ENCODE measurements around the gene KLHL15.
"Not testable (repeated sequence)": the region's sequence is repeated elsewhere in the genome, so short reads cannot be mapped to it uniquely, and the experiment has no call there.

KLHL15 gene, protein sequence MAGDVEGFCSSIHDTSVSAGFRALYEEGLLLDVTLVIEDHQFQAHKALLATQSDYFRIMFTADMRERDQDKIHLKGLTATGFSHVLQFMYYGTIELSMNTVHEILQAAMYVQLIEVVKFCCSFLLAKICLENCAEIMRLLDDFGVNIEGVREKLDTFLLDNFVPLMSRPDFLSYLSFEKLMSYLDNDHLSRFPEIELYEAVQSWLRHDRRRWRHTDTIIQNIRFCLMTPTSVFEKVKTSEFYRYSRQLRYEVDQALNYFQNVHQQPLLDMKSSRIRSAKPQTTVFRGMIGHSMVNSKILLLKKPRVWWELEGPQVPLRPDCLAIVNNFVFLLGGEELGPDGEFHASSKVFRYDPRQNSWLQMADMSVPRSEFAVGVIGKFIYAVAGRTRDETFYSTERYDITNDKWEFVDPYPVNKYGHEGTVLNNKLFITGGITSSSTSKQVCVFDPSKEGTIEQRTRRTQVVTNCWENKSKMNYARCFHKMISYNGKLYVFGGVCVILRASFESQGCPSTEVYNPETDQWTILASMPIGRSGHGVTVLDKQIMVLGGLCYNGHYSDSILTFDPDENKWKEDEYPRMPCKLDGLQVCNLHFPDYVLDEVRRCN

GRCh38 chrX:24027086-24027485, at the start of gene KLHL15:
Gene KLHL15 (minus strand): TSS chrX:24027186. CDS start chrX:24006693, 20,493 bp downstream.
- no peak for DNase-seq

GRCh38 chrX:24069877-24070276, 42.9 kb upstream of the KLHL15 start:
- no peak for DNase-seq

DNA sequence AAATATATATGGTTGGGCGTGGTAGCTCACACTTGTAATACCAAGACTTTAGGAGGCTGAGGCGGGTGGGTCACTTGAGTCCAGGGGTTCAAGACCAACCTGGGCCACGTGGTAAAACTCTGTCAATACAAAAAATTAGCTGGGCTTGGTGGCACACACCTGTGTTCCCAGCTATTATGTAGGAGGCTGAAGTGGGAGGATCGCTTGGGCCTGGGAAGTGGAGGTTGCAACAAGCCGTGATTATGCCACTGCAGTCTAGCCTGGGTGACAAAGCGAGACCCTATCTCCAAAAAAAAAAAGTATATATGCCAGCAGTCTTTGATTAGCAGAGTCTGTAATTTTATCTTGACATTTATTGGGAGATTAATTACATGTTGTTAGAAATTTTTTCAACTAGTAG, 36.5 kb upstream of the KLHL15 start:
- DNase-seq, result no peak

- no peak for DNase-seq
Measured at GRCh38 chrX:24055043-24055356, 28.0 kb upstream of the KLHL15 start.

DNA sequence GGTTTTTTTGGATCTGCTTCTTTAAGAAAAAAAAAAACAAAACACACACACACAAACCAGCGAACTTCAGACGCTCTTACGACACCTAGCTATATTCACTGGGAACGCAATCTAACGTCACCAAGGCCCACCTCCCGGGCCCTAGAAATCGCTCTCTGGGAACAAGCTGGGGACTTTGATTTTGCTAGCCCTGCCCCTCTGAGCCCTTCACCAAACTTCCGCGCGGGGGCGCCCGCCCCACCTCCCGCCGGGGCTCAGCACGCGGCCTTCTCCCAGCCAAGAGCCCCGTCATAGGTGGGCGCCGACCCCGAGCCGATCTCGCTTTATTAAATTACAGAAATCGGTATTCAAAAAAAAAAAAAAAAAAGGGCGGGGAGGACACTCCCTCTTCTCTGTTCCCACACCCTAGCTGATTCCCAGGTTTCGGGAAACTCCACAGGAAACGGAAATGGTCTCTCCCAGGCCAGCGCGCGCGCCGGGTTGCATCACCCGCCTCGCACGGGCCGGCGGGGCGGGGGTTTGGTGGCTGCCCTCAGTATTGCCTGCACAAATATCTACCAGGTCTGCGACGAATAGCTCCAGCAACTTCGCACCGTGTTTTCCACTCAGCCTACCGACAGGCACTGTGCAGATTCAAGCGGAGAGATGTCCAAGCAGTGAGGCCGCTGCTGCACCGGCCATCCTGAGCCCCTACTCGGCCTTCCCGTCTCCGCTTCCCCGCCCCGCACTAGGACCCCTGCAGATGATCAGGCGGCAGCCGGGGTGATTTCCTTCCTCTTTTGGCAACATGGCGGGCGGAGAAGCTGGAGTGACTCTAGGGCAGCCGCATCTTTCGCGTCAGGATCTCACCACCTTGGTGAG, 27.4 kb upstream of the KLHL15 start, which contains the start of gene EIF2S3:
Gene EIF2S3, plus strand, starts transcription at position 775 of the 861 bp plus-strand sequence. Its CDS starts 13 bp downstream, at position 788.
- DNase-seq, result peak; percentile 90

DNA sequence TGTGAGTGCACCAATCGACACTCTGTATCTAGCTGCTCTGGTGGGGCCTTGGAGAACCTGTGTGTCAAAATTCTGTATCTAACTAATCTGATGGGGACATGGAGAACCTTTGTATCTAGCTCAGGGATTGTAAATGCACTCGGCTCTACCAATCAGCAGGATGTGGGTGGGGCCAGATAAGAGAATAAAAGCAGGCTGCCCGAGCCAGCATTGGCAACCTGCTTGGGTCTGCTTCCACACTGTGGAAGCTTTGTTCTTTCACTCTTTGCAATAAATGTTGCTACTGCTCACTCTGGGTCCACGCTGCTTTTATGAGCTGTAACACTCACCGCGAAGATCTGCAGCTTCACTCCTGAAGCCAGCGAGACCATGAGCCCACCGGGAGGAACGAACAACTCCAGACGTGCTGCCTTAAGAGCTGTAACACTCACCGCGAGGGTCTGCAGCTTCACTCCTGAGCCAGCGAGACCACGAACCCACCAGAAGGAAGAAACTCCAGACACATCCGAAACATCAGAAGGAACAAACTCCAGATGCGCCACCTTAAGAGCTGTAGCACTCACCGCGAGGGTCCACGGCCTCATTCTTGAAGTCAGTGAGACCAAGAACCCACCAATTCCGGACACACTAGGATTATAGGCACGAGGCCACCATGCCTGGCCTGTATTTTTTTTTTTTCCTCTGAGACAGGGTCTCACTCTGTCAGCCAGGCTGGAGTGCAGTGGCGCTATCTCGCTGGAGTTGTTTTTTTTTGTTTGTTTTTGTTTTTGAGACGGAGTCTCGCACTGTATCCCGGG, 23.7 kb upstream of the KLHL15 start:
- DNase-seq, result not testable (repeated sequence)

DNA sequence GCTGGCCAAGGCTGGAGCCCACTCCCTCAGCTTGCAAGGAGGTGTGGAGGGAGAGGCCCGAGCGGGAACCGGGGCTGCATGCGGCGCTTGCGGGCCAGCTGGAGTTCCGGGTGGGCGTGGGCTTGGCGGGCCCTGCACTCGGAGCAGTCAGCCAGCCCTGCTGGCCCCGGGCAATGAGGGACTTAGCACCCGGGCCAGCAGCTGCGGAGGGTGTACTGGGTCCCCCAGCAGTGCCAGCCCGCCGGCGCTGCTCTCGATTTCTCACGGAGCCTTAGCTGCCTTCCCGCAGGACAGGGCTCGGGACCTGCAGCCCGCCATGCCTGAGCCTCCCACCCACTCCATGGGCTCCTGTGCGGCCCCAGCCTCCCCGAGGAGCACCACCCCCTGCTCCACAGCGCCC, 22.7 kb upstream of the KLHL15 start:
- DNase-seq, result not testable (repeated sequence)

DNA sequence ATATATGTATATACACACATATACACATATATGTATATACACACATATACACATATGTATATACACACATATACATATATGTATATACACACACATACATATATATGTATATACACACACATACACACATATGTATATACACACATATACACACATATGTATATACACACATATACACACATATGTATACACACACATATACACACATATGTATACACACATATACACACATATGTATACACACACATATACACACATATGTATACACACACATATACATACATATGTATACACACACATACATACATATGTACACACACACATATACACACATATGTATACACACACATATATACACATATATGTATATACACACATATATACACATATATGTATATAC, 19.1 kb upstream of the KLHL15 start:
- DNase-seq, result not testable (repeated sequence)

DNA sequence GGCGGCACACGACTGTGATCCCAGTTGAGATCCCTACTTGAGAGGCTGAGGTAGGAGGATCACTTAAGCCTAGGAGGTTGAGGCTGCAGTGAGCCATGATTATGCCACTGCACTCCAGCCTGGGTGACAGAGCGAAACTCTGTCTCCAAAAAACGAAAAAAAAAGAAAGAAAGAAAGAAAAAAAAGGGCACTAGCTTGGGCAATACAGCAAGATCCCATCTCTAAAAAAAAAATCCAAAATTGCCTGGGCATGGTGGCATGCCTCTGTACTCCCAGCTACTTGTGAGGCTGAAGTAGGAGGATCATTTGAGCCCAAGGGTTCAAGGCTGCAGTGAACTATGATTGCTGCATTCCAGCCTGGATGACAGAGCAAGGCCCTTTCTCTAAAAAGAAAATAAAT, 10.7 kb upstream of the KLHL15 start:
- no peak for DNase-seq

DNA sequence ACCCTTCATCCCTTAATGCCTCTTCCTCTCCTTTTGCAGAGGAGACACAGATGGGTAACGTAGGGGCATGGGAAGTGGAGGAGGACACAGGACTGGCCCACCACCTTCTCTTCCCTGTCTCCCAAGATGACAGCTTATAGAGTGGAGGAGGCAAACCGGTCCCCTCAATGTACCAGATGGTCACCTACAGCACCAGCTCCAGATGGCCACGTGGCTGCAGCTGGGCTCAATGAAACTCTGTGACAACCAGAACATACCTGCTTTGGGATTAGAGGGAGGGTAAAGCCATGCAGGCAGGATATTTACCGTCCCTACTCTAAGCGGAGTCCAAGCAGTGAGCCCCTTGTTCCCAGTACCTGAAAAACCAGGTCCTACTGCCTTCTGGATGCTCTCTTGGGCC, 7.5 kb upstream of the KLHL15 start:
- DNase-seq, result no peak

- DNase-seq, result no peak
Measured at GRCh38 chrX:24030597-24030996, 3.6 kb upstream of the KLHL15 start.

- DNase-seq, result no peak
Measured at GRCh38 chrX:24027985-24028384, 999 bp upstream of the KLHL15 start.

DNA sequence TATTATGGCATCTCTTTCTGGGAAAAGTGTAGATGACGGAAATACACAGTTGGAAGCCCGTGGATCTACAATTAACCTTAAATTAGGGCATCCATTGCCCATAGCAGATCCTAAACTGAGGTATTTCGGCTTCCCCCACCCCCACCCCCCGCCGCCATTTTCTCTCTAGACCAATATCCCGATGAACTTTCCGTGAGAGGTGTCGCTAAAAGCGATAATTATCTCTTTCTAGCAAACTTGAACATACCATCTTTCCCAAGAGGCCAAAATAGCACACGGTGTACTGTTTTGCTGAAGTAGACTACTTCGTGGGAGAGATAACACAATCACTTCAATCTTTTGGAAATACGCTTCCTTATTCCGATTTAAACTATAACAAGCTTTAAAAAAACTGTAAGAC, 554 bp downstream of the KLHL15 start:
- no peak for DNase-seq

DNA sequence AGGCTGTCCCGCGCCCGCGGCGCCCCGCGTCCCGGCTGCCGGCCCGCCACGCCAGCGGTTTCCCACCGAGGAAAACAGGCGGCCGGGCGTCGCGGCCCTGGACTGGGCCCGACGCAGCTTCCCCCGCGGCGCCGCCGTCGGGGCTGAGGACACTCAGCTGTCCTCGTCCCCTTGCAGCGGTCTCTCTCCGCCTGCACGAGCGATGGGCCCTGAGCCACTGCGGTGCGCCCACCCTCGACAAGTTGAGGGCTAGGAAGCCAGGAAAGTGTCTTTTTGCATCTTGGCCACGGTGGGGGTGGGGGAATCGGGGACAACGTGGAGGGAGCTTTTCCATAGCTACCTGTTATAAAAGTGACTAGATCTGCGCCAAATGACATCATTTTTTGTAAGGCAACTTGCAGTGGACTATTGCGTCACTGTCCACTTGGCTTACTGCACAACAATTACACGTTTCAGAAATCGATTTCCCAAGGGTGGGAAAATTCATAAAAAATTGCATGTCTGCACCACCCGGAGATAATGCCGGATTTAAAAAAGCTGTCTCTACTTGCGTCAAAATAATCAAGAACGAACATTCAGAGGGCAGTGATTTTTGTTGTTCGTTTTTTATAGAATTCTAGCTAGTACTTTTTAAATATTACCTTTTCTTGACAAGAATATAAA, 1.1 kb downstream of the KLHL15 start:
- no peak for DNase-seq

DNA sequence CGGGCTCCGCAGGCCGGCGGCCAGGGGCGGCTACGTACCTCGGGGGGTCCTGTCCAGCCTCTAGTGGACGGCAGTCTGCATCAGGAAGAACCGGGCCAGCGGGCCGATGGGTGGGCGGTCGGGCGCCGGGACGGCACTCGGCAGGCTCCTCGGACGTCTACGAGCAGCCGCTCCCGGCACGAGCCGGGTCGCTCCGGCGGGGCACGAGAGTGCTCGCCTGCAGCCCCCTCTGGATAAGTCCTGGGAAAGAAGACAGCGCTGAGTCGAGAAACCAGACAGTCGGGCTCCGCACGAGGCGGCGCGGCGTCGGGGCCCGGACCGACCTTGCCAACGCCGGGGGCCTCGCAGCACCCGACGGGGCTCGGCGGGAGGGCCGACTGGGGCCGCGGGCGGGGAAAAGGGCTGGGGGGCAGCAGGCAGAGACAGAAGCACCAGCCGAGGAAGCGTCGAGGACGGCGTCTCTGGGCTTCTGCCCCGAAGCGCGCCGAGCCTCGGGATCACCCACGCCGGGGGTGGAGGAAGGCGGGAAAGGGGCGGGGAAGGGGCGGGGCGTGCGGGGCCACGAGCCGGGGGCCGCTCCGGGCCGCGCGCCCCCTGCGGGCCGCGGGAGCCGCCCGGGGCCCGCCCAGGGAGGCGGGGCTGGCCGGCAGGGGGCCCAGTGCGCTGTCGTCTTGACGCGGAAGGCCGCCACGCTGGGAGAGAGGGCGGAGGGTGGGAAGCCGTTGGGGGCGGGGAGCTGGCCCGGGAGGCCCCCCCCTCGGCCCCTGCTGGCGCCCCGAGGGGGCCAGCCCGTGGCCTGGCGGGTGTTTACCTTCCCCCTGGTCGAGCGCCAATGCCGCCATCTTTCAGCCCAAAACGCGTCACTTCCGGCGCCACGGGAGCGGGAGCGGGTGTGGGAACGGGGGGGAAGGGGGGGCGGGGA, 1.9 kb downstream of the KLHL15 start:
- DNase-seq, result peak; percentile 75

GRCh38 chrX:24023972-24024669, 2.9 kb downstream of the KLHL15 start:
- no peak for DNase-seq

DNA sequence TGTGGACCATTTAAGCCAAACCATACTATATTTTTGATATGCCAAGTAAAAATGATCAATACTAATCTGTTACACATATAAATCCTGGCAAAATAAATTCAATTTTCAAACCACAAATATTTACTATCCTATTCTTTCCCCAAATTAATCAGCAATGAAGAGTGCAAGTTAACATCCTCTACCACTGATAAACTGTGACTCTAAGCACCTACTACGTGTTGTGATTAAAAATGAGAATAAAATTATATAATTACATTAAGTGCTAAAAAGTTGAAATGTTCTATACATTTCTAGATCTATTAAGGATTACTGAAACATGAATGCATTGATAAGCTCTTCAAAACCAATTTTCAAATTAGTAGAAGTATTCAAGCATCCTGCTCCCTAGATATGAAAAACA, 3.4 kb downstream of the KLHL15 start:
- no peak for DNase-seq

GRCh38 chrX:24020306-24020876, 6.6 kb downstream of the KLHL15 start:
- no peak for DNase-seq

DNA sequence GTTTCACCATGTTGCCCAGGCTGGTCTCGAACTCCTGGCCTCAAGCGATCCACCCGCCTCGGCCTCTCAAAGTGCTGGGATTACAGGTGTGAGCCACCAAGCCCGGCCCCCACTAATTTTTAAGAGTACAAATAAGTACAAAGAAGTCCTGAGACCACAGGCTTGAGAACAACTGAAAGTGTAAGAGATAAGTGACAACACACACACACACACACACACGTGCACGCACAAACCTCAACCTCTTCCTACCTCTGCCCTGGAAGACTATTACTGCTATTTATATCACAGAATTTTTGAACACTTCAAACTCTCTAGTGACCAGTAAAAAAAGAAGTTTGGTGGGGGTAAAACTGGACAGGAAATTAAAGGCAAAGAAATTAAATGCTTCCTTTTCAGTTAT, 7.5 kb downstream of the KLHL15 start:
- no peak for DNase-seq

GRCh38 chrX:24018809-24019208, 8.2 kb downstream of the KLHL15 start:
- no peak for DNase-seq

All from activated CD8-positive, alpha-beta memory T cell treated with anti-CD3 and anti-CD28 coated beads, Interleukin-2, amount 50 U/mL, for 4 hours (primary cell).